ENCODE data around the gene INPP5D. TPM values are rescaled to one million over a fixed set of nuclear protein-coding genes. Genes with fewer than 3 reads are reported as not detected.

Gene INPP5D
- polyA plus RNA-seq, 1 of the 3 experiments (the other 2 are of a cell fraction) = 1.3 TPM

DNA sequence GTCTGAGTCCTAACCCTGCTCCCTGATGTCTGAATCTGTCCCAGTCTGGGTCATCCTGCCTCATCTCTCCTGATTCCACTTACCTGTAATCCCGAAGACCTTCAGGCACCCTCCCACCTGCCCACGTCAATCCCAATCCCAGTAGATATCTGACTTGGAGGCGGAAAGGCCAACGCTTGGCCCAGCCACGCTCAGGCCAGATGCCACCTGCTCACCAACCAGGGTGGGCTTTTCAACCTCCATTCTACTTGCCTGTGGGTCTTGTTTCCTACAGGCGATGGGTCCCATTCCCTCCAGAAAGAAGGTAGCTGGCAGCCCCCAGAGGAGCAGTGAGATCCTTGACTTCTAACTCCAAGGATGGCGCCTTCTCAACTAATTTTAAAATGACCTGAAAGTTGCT is 59.7 kb downstream of the INPP5D start:
- H3K27ac ChIP-seq (ENCODE audit: low read depth in 2 of 2, low read length in 1 of 2) = no peak overlapping the region
- POLR2A ChIA-PET = no interaction called here
- H3K9ac ChIP-seq = no peak overlapping the region
- no peaks in the 10 kb centered on the region for H3K36me3 ChIP-seq (replicated peaks in 1 of 2; ENCODE audit: control insufficient read depth in 1 of 2, insufficient read depth in 2 of 2, low read length in 1 of 2)
- WGBS (ENCODE audit: low lambda C conversion rate) = 80% methylated on average over 6 of the region's 7 CpGs
- H3F3A ChIP-seq (replicated peaks; ENCODE audit: insufficient read depth) = no peaks in the 10 kb centered on the region
- no peak overlapping the region for H2AFZ ChIP-seq (ENCODE audit: low read depth)
- H3K4me1 ChIP-seq (ENCODE audit: control insufficient read depth in 1 of 2, insufficient read depth in 2 of 2, low read depth in 1 of 2, low read length in 1 of 2) = no peaks in the 10 kb centered on the region
- H3K9me2 ChIP-seq = no peaks in the 10 kb centered on the region
- no peak overlapping the region for H3K4me3 ChIP-seq (ENCODE audit: low read depth in 2 of 2, low read length in 1 of 2)
- no peaks in the 10 kb centered on the region for H4K20me1 ChIP-seq (ENCODE audit: insufficient read depth)
- DNase-seq = no peak
- no peak overlapping the region for H3K4me2 ChIP-seq
- H3K9me3 ChIP-seq = no peaks in the 10 kb centered on the region
- TF ChIP-seq NRF1 (IDR thresholded peaks at IDR 0.05; ENCODE audit: low read depth, low read length) (no peak), RFX5 (IDR thresholded peaks at IDR 0.05; ENCODE audit: low read length) (no peak), MXI1 (IDR thresholded peaks at IDR 0.05; ENCODE audit: low read depth, low read length) (no peak), EP300 (IDR thresholded peaks at IDR 0.05; ENCODE audit: borderline replicate concordance in 1 of 2, low read depth in 1 of 2, low read length in 1 of 2) (no peak), YY1 (IDR thresholded peaks at IDR 0.05; ENCODE audit: low read depth) (no peak), SIN3A (IDR thresholded peaks at IDR 0.05; ENCODE audit: borderline replicate concordance, low read depth, low read length) (no peak), FOSL2 (IDR thresholded peaks at IDR 0.05; ENCODE audit: borderline replicate concordance, low read depth) (no peak), RXRA (IDR thresholded peaks at IDR 0.05; ENCODE audit: borderline replicate concordance, low read depth) (no peak), CHD2 (IDR thresholded peaks at IDR 0.05; ENCODE audit: low read length, partially characterized antibody) (no peak)
- TF ChIP-seq, protein P1, sequence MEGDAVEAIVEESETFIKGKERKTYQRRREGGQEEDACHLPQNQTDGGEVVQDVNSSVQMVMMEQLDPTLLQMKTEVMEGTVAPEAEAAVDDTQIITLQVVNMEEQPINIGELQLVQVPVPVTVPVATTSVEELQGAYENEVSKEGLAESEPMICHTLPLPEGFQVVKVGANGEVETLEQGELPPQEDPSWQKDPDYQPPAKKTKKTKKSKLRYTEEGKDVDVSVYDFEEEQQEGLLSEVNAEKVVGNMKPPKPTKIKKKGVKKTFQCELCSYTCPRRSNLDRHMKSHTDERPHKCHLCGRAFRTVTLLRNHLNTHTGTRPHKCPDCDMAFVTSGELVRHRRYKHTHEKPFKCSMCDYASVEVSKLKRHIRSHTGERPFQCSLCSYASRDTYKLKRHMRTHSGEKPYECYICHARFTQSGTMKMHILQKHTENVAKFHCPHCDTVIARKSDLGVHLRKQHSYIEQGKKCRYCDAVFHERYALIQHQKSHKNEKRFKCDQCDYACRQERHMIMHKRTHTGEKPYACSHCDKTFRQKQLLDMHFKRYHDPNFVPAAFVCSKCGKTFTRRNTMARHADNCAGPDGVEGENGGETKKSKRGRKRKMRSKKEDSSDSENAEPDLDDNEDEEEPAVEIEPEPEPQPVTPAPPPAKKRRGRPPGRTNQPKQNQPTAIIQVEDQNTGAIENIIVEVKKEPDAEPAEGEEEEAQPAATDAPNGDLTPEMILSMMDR (IDR thresholded peaks at IDR 0.05) = no peak
- H3K27me3 ChIP-seq (ENCODE audit: insufficient read depth) = 0 out of 2 replicates have a peak, but pooled peaks cover 4% of the 10 kb centered on the region
- H3K79me2 ChIP-seq (ENCODE audit: insufficient read depth) = no peaks in the 10 kb centered on the region
- CTCF ChIA-PET = no interaction called here

DNA sequence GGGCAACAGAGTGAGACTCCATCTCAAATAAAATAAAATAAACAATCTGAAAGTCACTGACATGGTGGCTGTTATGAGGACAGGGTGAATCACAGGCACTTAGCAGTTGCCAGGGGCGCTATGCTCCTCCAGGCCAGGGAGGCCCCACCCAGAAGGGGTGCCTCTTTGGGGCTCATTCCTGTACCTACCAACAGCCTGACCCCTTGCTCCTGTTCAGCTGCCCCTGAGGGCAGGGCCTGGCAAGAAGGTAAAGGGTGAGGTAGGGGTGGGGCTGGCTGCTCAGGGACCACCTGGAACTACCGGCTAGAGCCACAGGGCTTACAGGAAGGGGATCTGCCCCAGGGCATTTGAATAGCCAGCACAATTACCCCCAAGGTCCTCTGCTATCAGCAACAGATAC is 60.3 kb downstream of the INPP5D start:
- H3K27me3 ChIP-seq (ENCODE audit: insufficient read depth) = 0 out of 2 replicates have a peak, but pooled peaks cover 2% of the 10 kb centered on the region
- no peaks in the 10 kb centered on the region for H3K9me2 ChIP-seq
- no peaks in the 10 kb centered on the region for H3K79me2 ChIP-seq (ENCODE audit: insufficient read depth)
- H3K4me3 ChIP-seq (ENCODE audit: low read depth in 2 of 2, low read length in 1 of 2) = no peak overlapping the region
- no peak overlapping the region for H2AFZ ChIP-seq (ENCODE audit: low read depth)
- ChIA-PET POLR2A (no interaction called here), CTCF (no interaction called here)
- H3K9me3 ChIP-seq = no peaks in the 10 kb centered on the region
- H4K20me1 ChIP-seq (ENCODE audit: insufficient read depth) = no peaks in the 10 kb centered on the region
- 63% methylated on average over 2 of the region's 2 CpGs for WGBS (ENCODE audit: low lambda C conversion rate)
- no peak overlapping the region for H3K27ac ChIP-seq (ENCODE audit: low read depth in 2 of 2, low read length in 1 of 2)
- H3K36me3 ChIP-seq (replicated peaks in 1 of 2; ENCODE audit: control insufficient read depth in 1 of 2, insufficient read depth in 2 of 2, low read length in 1 of 2) = no peaks in the 10 kb centered on the region
- no peak for TF ChIP-seq FOXM1 (IDR thresholded peaks at IDR 0.05; ENCODE audit: low read depth)
- TF ChIP-seq SIN3A (IDR thresholded peaks at IDR 0.05; ENCODE audit: borderline replicate concordance, low read depth, low read length) = no peak
- TF ChIP-seq YY1 (IDR thresholded peaks at IDR 0.05; ENCODE audit: low read depth) = no peak
- no peak overlapping the region for H3K9ac ChIP-seq
- no peaks in the 10 kb centered on the region for H3F3A ChIP-seq (replicated peaks; ENCODE audit: insufficient read depth)
- H3K4me2 ChIP-seq = no peak overlapping the region
- no peak for DNase-seq
- no peaks in the 10 kb centered on the region for H3K4me1 ChIP-seq (ENCODE audit: control insufficient read depth in 1 of 2, insufficient read depth in 2 of 2, low read depth in 1 of 2, low read length in 1 of 2)

DNA sequence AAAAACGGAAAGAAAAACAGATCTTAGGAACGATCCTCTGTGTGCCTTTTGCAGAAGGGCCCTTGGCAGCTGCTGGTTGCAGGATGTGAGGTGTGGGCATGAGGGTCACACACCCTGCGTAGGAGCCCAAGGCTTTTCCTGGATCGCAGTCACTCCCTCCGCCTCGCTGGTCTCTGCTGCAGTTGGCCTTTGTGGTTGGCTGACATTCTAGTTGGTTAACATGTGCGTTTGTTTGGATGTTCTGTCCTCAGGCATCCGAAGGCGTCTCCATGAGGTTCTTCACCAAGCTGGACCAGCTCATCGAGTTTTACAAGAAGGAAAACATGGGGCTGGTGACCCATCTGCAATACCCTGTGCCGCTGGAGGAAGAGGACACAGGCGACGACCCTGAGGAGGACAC is 61.7 kb downstream of the INPP5D start:
- CTCF ChIA-PET = no interaction called here

More for the DNA sequence above, 61.7 kb downstream of the INPP5D start:
- Histone ChIP-seq H3K9ac (no peak overlapping the region), H3K9me3 (no peaks in the 10 kb centered on the region), H3K9me2 (no peaks in the 10 kb centered on the region), H3K4me2 (no peak overlapping the region), H3K4me1 (ENCODE audit: control insufficient read depth in 1 of 2, insufficient read depth in 2 of 2, low read depth in 1 of 2, low read length in 1 of 2) (no peaks in the 10 kb centered on the region), H3F3A (replicated peaks; ENCODE audit: insufficient read depth) (no peaks in the 10 kb centered on the region), H2AFZ (ENCODE audit: low read depth) (no peak overlapping the region), H4K20me1 (ENCODE audit: insufficient read depth) (no peaks in the 10 kb centered on the region), H3K27me3 (ENCODE audit: insufficient read depth) (no peaks in the 10 kb centered on the region), H3K4me3 (ENCODE audit: low read depth in 2 of 2, low read length in 1 of 2) (no peak overlapping the region), H3K27ac (ENCODE audit: low read depth in 2 of 2, low read length in 1 of 2) (no peak overlapping the region), H3K79me2 (ENCODE audit: insufficient read depth) (no peaks in the 10 kb centered on the region), H3K36me3 (replicated peaks in 1 of 2; ENCODE audit: control insufficient read depth in 1 of 2, insufficient read depth in 2 of 2, low read length in 1 of 2) (no peaks in the 10 kb centered on the region)
- no peak for DNase-seq
- POLR2A ChIA-PET = no interaction called here
- TF ChIP-seq SIN3A (IDR thresholded peaks at IDR 0.05; ENCODE audit: borderline replicate concordance, low read depth, low read length) = no peak
- no peak for TF ChIP-seq SMC3 (IDR thresholded peaks at IDR 0.05; ENCODE audit: low read depth, low read length)
- no peak for TF ChIP-seq FOSL2 (IDR thresholded peaks at IDR 0.05; ENCODE audit: borderline replicate concordance, low read depth)
- no peak for TF ChIP-seq CHD2 (IDR thresholded peaks at IDR 0.05; ENCODE audit: low read length, partially characterized antibody)
- no peak for TF ChIP-seq MEF2A (IDR thresholded peaks at IDR 0.05; ENCODE audit: borderline replicate concordance, low read depth)
- no peak for TF ChIP-seq NRF1 (IDR thresholded peaks at IDR 0.05; ENCODE audit: low read depth, low read length)
- TF ChIP-seq, protein P2, sequence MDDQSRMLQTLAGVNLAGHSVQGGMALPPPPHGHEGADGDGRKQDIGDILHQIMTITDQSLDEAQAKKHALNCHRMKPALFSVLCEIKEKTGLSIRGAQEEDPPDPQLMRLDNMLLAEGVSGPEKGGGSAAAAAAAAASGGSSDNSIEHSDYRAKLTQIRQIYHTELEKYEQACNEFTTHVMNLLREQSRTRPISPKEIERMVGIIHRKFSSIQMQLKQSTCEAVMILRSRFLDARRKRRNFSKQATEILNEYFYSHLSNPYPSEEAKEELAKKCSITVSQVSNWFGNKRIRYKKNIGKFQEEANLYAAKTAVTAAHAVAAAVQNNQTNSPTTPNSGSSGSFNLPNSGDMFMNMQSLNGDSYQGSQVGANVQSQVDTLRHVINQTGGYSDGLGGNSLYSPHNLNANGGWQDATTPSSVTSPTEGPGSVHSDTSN (IDR thresholded peaks at IDR 0.05) = no peak
- TF ChIP-seq, protein P3, sequence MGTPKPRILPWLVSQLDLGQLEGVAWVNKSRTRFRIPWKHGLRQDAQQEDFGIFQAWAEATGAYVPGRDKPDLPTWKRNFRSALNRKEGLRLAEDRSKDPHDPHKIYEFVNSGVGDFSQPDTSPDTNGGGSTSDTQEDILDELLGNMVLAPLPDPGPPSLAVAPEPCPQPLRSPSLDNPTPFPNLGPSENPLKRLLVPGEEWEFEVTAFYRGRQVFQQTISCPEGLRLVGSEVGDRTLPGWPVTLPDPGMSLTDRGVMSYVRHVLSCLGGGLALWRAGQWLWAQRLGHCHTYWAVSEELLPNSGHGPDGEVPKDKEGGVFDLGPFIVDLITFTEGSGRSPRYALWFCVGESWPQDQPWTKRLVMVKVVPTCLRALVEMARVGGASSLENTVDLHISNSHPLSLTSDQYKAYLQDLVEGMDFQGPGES (IDR thresholded peaks at IDR 0.05; ENCODE audit: low read depth, low read length) = no peak
- TF ChIP-seq RXRA (IDR thresholded peaks at IDR 0.05; ENCODE audit: borderline replicate concordance, low read depth) = no peak
- 59% methylated on average over 13 of the region's 13 CpGs for WGBS (ENCODE audit: low lambda C conversion rate)
